Stimulated activated CD4-positive, alpha-beta T cell treated with anti-CD3 and anti-CD28 coated beads, Interleukin-4, amount 100 ng/mL, for 4 hours (primary cell): Measurements from ENCODE around the gene KIF9.
"Not testable (repeated sequence)": the region's sequence is repeated elsewhere in the genome, so short reads cannot be mapped to it uniquely, and the experiment has no call there.

Source experiments
- DNase-seq, 2 experiments: peaks; one replicate each; pipeline ENCODE4 v3.0.0-alpha.2; 2020

Gene KIF9

GRCh38 chr3:47180011-47180410 lies 102.6 kb downstream of the KIF9 start:
- not testable (repeated sequence) for DNase-seq
